Measurements from ENCODE around the gene LHFPL2.

The LHFPL2 gene

DNA sequence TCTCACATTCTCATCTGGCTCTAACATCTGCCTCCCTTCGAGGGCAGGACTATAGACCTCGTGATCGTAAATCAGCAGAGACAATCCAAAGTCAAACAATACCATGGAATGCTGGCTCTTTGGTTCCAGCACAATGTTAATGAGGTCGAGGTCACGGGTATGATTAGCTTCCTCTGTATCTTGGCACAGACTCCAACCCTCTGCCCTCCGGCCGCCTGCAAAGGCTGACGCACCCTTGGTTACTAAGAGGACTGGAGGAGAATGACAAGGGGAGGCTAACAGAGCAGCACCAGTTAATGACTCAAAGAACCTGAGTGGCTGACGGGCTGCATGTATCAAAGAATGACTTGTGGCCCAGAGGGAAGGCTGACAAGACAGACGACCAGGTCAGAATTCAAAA, 10.1 kb downstream of the LHFPL2 start:
- ChIA-PET CTCF (interaction anchor here (1.0 to 1.2 kb wide), 2 partner anchors 17 to 101 kb away, joined by 3 read pairs; no protein-coding TSS in a partner anchor), POLR2A (no interaction called here)
- TF ChIP-seq, protein P1, sequence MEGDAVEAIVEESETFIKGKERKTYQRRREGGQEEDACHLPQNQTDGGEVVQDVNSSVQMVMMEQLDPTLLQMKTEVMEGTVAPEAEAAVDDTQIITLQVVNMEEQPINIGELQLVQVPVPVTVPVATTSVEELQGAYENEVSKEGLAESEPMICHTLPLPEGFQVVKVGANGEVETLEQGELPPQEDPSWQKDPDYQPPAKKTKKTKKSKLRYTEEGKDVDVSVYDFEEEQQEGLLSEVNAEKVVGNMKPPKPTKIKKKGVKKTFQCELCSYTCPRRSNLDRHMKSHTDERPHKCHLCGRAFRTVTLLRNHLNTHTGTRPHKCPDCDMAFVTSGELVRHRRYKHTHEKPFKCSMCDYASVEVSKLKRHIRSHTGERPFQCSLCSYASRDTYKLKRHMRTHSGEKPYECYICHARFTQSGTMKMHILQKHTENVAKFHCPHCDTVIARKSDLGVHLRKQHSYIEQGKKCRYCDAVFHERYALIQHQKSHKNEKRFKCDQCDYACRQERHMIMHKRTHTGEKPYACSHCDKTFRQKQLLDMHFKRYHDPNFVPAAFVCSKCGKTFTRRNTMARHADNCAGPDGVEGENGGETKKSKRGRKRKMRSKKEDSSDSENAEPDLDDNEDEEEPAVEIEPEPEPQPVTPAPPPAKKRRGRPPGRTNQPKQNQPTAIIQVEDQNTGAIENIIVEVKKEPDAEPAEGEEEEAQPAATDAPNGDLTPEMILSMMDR (IDR thresholded peaks at IDR 0.05; ENCODE audit: control extremely low read depth, extremely low read depth, low read depth, missing control alignments) = no peak
- no peak for DNase-seq (ENCODE audit: extremely low spot score)

DNA sequence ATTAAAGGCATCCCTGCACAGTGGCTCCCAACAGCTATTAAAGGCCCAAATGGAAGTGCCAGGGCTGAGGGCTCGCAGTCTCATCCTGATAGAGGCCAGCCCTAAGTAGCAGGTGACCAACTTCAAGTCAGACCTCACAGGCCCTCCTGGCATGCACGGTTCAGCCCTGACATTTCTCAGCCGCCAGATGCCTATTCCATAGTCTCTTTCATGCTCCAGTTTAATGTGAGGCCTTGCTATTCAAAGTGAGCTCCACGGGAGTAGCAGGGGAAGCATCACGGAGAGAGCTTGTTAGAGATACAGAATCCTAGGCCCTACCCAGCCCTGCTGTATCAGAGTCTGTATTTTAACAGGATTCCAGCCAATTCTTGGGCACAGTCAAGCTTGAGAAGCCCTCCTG, 11.1 kb downstream of the LHFPL2 start:
- CTCF ChIA-PET = interaction anchor here (0.7 to 1.3 kb wide), 5 partner anchors 9 to 116 kb away, joined by 3 to 10 read pairs (median 3); no protein-coding TSS in a partner anchor
- TF ChIP-seq, protein P1 (IDR thresholded peaks at IDR 0.05; ENCODE audit: control extremely low read depth, extremely low read depth, low read depth, missing control alignments) = no peak
- POLR2A ChIA-PET = no interaction called here
- DNase-seq (ENCODE audit: extremely low spot score) = no peak

DNA sequence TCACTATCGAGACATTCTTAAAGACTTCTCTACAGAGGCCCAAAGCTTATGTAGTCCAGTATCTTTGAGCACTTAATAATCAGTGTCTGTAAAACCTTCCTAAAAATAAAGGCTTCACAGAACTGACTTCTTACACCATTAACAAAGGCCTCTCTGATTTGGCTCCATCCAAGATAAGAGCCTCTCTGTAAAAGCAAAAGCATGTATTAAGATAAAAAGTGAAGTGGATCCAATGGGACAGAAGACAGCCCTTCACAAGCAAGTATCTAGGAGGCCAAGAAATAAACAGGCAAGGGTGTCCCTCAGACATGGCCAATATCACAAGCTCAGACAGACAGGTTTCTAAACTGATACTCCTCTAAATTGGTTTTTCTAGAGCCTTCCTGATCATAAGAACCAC, 11.9 kb downstream of the LHFPL2 start:
- ChIA-PET POLR2A (no interaction called here), CTCF (interaction anchor here (0.7 to 1.3 kb wide), 5 partner anchors 8 to 115 kb away, joined by 3 to 10 read pairs (median 3); no protein-coding TSS in a partner anchor)
- no peak for DNase-seq (ENCODE audit: extremely low spot score)
- TF ChIP-seq, protein P1 (IDR thresholded peaks at IDR 0.05; ENCODE audit: control extremely low read depth, extremely low read depth, low read depth, missing control alignments) = no peak

DNA sequence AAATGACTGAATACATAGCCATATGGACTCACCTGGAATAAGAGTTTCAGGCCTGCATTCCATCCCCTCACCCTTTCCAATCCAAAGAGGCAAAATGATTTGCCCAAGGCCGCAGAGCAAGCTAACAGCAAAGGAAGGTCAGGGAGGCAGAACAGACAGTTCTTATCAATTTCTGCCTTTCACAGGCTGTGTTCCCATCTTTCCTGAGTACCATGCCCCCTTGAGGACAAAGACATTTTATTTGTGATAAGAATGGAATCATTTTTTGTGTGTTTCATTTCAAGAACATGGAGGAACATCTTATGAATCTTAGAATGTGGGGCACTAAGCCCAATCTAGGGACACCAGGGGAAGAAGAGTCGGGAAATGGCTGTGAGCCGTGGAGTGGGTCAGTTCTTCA, 13.9 kb downstream of the LHFPL2 start:
- ChIA-PET CTCF (interaction anchor here (0.9 to 1.1 kb wide), 2 partner anchors 12 kb away, joined by 4 read pairs; no protein-coding TSS in a partner anchor), POLR2A (no interaction called here)
- TF ChIP-seq, protein P1 (IDR thresholded peaks at IDR 0.05; ENCODE audit: control extremely low read depth, extremely low read depth, low read depth, missing control alignments) = no peak
- no peak for DNase-seq (ENCODE audit: extremely low spot score)

DNA sequence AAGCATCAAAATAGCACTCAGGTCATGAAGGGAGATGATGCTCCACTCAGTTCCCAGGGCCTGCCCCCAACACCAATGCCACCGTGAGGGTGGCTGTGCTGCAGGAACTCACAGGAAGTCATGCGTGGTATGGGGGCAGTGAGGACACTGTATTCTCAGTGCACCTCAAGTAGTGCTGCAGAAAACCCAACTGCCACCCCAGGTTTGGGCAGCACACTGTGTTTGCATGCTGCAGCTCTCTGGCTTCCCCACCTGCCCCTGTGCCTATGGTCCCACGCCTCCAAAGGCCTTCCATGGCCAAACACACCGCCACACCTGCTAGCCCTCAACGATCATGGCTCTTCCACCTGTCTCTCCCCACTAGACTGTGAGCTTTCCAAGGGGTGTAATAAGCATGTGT, 14.3 kb downstream of the LHFPL2 start:
- TF ChIP-seq, protein P1 (IDR thresholded peaks at IDR 0.05; ENCODE audit: control extremely low read depth, extremely low read depth, low read depth, missing control alignments) = no peak
- CTCF ChIA-PET = interaction anchor here (1.1 kb wide), 1 partner anchor 12 kb away, joined by 4 read pairs; no protein-coding TSS in a partner anchor
- POLR2A ChIA-PET = no interaction called here
- no peak for DNase-seq (ENCODE audit: extremely low spot score)

DNA sequence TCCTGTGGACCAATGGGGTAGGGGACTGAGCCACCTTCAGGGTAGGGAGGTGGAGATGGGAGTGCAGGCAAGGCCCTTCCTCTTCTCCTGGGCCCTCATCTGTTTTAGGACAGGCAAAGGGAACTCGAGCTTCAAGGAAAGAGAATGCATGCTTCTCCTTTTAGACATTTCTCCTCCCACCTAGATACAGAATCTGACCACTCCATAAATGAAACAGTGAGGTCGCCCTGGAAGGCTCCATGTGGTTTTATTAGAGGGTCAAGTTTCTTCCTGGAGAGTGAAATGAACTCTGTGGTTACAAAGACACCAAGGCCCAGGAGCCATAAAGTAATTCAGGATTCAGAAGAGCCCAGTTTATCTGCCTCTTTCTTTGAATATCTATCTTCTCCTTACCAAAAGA, 14.9 kb downstream of the LHFPL2 start:
- POLR2A ChIA-PET = no interaction called here

More for the DNA sequence above, 14.9 kb downstream of the LHFPL2 start:
- no peak for DNase-seq (ENCODE audit: extremely low spot score)
- CTCF ChIA-PET = interaction anchor here (1.1 to 2.1 kb wide), 3 partner anchors 13 to 32 kb away, joined by 4 to 7 read pairs (median 4); no protein-coding TSS in a partner anchor
- TF ChIP-seq, protein P1 (IDR thresholded peaks at IDR 0.05; ENCODE audit: control extremely low read depth, extremely low read depth, low read depth, missing control alignments) = no peak
